ENCODE results near the gene SPOCK1.

SPOCK1 gene

GRCh38 chr5:137266186-137266585 is 232.9 kb downstream of the SPOCK1 start:
- no peak for DNase-seq (ENCODE audit: extremely low spot score)
- TF ChIP-seq LEF1 (IDR thresholded peaks at IDR 0.05; ENCODE audit: borderline replicate concordance) (no peak), SP1 (IDR thresholded peaks at IDR 0.05) (no peak), L3MBTL2 (conservative IDR thresholded peaks at IDR 0.05) (no peak), ELF4 (IDR thresholded peaks at IDR 0.05) (no peak), BHLHE40 (IDR thresholded peaks at IDR 0.05; ENCODE audit: borderline replicate concordance) (no peak), ARNT (IDR thresholded peaks at IDR 0.05) (no peak), FOXK2 (IDR thresholded peaks at IDR 0.05) (no peak), ZNF384 (IDR thresholded peaks at IDR 0.05) (no peak), TARDBP (IDR thresholded peaks at IDR 0.05) (no peak), FOXM1 (IDR thresholded peaks at IDR 0.05; ENCODE audit: borderline replicate concordance) (no peak), FOXA1 (IDR thresholded peaks at IDR 0.05) (no peak), CTBP1 (IDR thresholded peaks at IDR 0.05; ENCODE audit: borderline replicate concordance) (no peak), SUZ12 (IDR thresholded peaks at IDR 0.05) (no peak), HDGF (IDR thresholded peaks at IDR 0.05; ENCODE audit: borderline replicate concordance) (no peak), PKNOX1 (IDR thresholded peaks at IDR 0.05) (no peak)
- CTCF ChIA-PET: no interaction called here
- POLR2A ChIA-PET: no interaction called here

- CTCF ChIA-PET: no interaction called here
- POLR2A ChIA-PET: no interaction called here
- no peak for DNase-seq (ENCODE audit: extremely low spot score)
- no peak for TF ChIP-seq FOXM1 (IDR thresholded peaks at IDR 0.05; ENCODE audit: borderline replicate concordance)
Measured at GRCh38 chr5:137265457-137265856, 233.7 kb downstream of the SPOCK1 start.

DNA sequence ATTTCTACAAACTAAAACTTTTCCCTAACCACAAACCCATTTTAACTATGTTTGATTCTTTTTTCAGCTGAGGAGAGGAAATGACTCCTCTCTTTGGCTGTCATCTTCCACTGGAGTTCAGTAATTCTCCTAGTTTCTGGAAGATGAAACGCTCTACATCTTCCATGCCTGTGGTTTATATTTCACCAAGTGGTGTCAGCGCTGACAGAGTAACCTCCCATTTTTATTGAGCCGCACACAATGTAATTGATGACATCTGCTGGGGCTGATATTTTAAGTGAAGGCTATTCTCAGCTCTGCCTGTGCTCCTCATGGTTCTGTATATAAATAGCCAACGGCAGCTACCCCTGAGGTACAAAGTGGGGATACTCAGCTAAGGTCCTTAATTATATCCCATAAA is 234.6 kb downstream of the SPOCK1 start:
- TF ChIP-seq NFRKB (IDR thresholded peaks at IDR 0.05) (no peak), ZNF384 (IDR thresholded peaks at IDR 0.05) (no peak), FOXK2 (IDR thresholded peaks at IDR 0.05) (no peak), FOXA1 (IDR thresholded peaks at IDR 0.05) (no peak), LEF1 (IDR thresholded peaks at IDR 0.05; ENCODE audit: borderline replicate concordance) (no peak), BHLHE40 (IDR thresholded peaks at IDR 0.05; ENCODE audit: borderline replicate concordance) (no peak), HDGF (IDR thresholded peaks at IDR 0.05; ENCODE audit: borderline replicate concordance) (no peak), SUZ12 (IDR thresholded peaks at IDR 0.05) (no peak), PKNOX1 (IDR thresholded peaks at IDR 0.05) (no peak), SP1 (IDR thresholded peaks at IDR 0.05) (no peak), L3MBTL2 (conservative IDR thresholded peaks at IDR 0.05) (no peak), ARNT (IDR thresholded peaks at IDR 0.05) (no peak)
- no peak for DNase-seq (ENCODE audit: extremely low spot score)
- POLR2A ChIA-PET: no interaction called here
- CTCF ChIA-PET: no interaction called here

DNA sequence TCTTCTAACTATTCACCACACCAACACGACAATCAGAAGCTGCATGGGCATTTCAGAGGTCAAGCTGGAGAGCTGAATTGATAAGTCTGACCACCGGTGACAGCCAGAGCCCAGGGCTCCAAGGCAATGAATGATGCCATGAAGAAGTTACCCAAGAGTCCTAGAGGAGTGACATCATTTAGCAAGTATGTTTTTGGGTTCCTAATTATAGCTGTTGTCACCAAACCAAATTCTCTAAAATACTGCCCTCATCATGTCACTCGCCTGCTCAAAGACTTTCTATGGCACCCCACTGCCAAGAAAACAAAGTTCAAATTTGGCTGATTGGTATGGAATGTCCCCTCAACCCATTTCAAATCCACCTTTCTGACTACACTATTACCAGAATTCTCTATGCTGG is 235.1 kb downstream of the SPOCK1 start:
- no peak for TF ChIP-seq FOXA1 (IDR thresholded peaks at IDR 0.05)
- no peak for TF ChIP-seq TARDBP (IDR thresholded peaks at IDR 0.05)
- no peak for TF ChIP-seq ZNF384 (IDR thresholded peaks at IDR 0.05)
- no peak for TF ChIP-seq FOXM1 (IDR thresholded peaks at IDR 0.05; ENCODE audit: borderline replicate concordance)
- no peak for TF ChIP-seq HDGF (IDR thresholded peaks at IDR 0.05; ENCODE audit: borderline replicate concordance)
- no peak for TF ChIP-seq FOXK2 (IDR thresholded peaks at IDR 0.05)
- TF ChIP-seq BHLHE40 (IDR thresholded peaks at IDR 0.05; ENCODE audit: borderline replicate concordance): no peak
- no peak for TF ChIP-seq NFRKB (IDR thresholded peaks at IDR 0.05)
- TF ChIP-seq SP1 (IDR thresholded peaks at IDR 0.05): no peak
- TF ChIP-seq ARNT (IDR thresholded peaks at IDR 0.05): no peak
- no peak for TF ChIP-seq L3MBTL2 (conservative IDR thresholded peaks at IDR 0.05)
- no peak for TF ChIP-seq CTBP1 (IDR thresholded peaks at IDR 0.05; ENCODE audit: borderline replicate concordance)
- no peak for TF ChIP-seq SUZ12 (IDR thresholded peaks at IDR 0.05)
- no peak for TF ChIP-seq ELF4 (IDR thresholded peaks at IDR 0.05)
- no peak for TF ChIP-seq PKNOX1 (IDR thresholded peaks at IDR 0.05)
- no peak for TF ChIP-seq LEF1 (IDR thresholded peaks at IDR 0.05; ENCODE audit: borderline replicate concordance)
- ChIA-PET POLR2A (no interaction called here), CTCF (no interaction called here)
- DNase-seq (ENCODE audit: extremely low spot score): no peak

DNA sequence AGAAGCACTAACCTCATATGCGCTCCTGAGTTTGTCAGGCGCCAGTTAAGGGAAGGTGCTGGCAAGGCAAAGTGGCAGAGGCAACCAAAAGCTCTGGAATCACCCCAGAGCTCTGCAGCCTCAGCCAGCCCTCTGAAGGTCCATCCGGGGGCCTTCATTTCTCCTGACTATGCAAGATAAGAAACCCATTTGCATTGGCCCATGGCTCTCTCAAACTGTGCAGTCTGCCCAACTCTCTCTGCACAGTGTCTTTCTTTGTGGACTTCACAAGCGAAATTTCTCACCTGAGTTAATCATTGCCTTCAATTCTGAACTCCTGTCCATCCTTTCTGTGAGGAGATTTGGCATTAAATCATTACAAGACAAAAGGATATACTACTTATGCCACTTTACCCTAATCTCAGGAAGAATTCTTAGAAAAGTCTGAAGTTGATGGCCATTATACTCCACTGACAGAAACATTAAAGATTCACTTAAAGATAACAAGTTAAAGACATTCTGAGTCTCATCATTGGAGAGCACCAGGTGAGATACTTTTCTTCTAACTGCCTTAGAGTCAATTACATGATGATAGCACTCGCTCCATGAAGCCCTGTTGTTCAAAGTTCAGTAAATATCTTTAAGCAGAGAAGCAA is 235.6 kb downstream of the SPOCK1 start:
- CTCF ChIA-PET: no interaction called here
- POLR2A ChIA-PET: no interaction called here
- no peak for TF ChIP-seq FOXA1 (IDR thresholded peaks at IDR 0.05)
- no peak for TF ChIP-seq L3MBTL2 (conservative IDR thresholded peaks at IDR 0.05)
- TF ChIP-seq HDGF (IDR thresholded peaks at IDR 0.05; ENCODE audit: borderline replicate concordance): no peak
- TF ChIP-seq LEF1 (IDR thresholded peaks at IDR 0.05; ENCODE audit: borderline replicate concordance): no peak
- DNase-seq (ENCODE audit: extremely low spot score): no peak

DNA sequence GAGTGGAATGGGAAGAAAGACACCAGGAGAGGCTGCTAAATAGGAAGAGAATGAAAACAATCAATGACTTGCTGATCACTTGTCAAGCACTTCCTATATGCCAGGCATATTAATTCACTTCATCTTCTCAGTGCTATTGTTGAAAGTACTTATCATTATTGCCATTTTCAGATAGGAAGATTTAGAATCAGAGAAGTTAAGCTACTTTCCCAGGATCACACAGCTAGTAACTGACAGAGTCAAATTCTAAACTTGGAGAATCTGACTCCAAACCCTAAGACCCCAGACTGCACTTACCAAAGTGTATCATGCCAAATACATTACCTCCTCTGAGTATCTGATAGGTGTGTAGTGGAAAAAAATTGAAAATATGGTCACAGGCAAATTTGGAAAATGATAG is 236.3 kb downstream of the SPOCK1 start:
- DNase-seq (ENCODE audit: extremely low spot score): no peak
- ChIA-PET CTCF (no interaction called here), POLR2A (no interaction called here)
- TF ChIP-seq PKNOX1 (IDR thresholded peaks at IDR 0.05): no peak
- no peak for TF ChIP-seq FOXM1 (IDR thresholded peaks at IDR 0.05; ENCODE audit: borderline replicate concordance)
- no peak for TF ChIP-seq CTBP1 (IDR thresholded peaks at IDR 0.05; ENCODE audit: borderline replicate concordance)
- TF ChIP-seq L3MBTL2 (conservative IDR thresholded peaks at IDR 0.05): no peak
- TF ChIP-seq FOXA1 (IDR thresholded peaks at IDR 0.05): no peak
- no peak for TF ChIP-seq NFRKB (IDR thresholded peaks at IDR 0.05)
- no peak for TF ChIP-seq HDGF (IDR thresholded peaks at IDR 0.05; ENCODE audit: borderline replicate concordance)
- TF ChIP-seq SP1 (IDR thresholded peaks at IDR 0.05): no peak
- no peak for TF ChIP-seq LEF1 (IDR thresholded peaks at IDR 0.05; ENCODE audit: borderline replicate concordance)
- no peak for TF ChIP-seq BHLHE40 (IDR thresholded peaks at IDR 0.05; ENCODE audit: borderline replicate concordance)
- no peak for TF ChIP-seq ELF4 (IDR thresholded peaks at IDR 0.05)
- TF ChIP-seq ARNT (IDR thresholded peaks at IDR 0.05): no peak
- TF ChIP-seq SUZ12 (IDR thresholded peaks at IDR 0.05): no peak
- TF ChIP-seq TARDBP (IDR thresholded peaks at IDR 0.05): no peak
- TF ChIP-seq ZNF384 (IDR thresholded peaks at IDR 0.05): no peak
- TF ChIP-seq FOXK2 (IDR thresholded peaks at IDR 0.05): no peak

All from HEK293T (cell line).